Prostate gland (tissue), 2 donors: ENCODE results near the gene NOP53.

Experiments
- CTCF ChIP-seq, 4 experiments: fragments of 200-600 bp in 2 of 4; fragments of 450-650 bp in 2 of 4; sonication (generic) in 2 of 4; IDR thresholded peaks; 1 replicate in 3 of 4; 2 replicates in 1 of 4; pipeline ENCODE4 v1.5.1; 2016 to 2019; ENCODE audit warnings: antibody characterized with exemption in 4 of 4, mild to moderate bottlenecking in 2 of 4, moderate library complexity in 2 of 4
- POLR2AphosphoS5 ChIP-seq: sonication (generic); formaldehyde crosslinking; IDR thresholded peaks from one replicate; pipeline ENCODE4 v1.6.1; 2017; ENCODE audit warnings: antibody characterized with exemption

DNA sequence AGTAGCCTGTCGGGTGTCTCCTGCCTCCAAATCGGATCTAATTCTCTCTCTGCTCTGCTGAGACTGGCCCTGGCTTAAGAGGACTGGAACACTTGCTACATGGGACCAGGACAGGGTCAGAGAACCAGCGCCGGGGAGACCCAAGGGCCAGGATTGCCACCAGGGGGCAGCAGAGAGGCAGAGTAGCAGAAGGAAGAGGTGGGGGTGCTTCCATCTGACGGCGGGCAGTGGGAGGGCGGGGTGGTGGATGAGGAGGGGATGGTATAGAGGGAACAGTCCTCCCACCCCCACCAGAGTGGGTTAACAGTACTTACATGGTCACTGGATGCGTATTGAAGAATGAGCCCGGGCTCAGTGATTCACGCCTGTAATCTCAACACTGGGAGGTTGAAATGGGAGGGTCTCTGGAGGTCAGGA lies 45.1 kb downstream of the NOP53 start:
- peak; percentile 36 to 82 (median 66) for TF ChIP-seq CTCF (IDR thresholded peaks at IDR 0.05)
- TF ChIP-seq POLR2AphosphoS5: no peak
